GM21515 (cell line): Measurements from ENCODE around the gene CEBPA.
"Not testable (repeated sequence)": the region's sequence is repeated elsewhere in the genome, so short reads cannot be mapped to it uniquely, and the experiment has no call there.

ENCODE experiments used
- ATAC-seq: cut with Tn5 transposase; IDR thresholded peaks from one replicate; pipeline ENCODE4 v1.9.1; 2021; ENCODE audit not compliant: unreplicated experiment

CEBPA gene

GRCh38 chr19:33325920-33326319 is 23.6 kb upstream of the CEBPA start:
- ATAC-seq = no peak

GRCh38 chr19:33324628-33325027 is 22.3 kb upstream of the CEBPA start:
- ATAC-seq = no peak

GRCh38 chr19:33323093-33323820 is 20.9 kb upstream of the CEBPA start:
- no peak for ATAC-seq

- no peak for ATAC-seq
Observed at GRCh38 chr19:33320636-33321035, 18.3 kb upstream of the CEBPA start.

GRCh38 chr19:33317991-33318390 is 15.7 kb upstream of the CEBPA start:
- not testable (repeated sequence) for ATAC-seq

- no peak for ATAC-seq
Observed at GRCh38 chr19:33317517-33317916, 15.2 kb upstream of the CEBPA start.

GRCh38 chr19:33316541-33317264 is 14.4 kb upstream of the CEBPA start:
- ATAC-seq = no peak

- ATAC-seq = not testable (repeated sequence)
Observed at GRCh38 chr19:33312808-33313207, 10.5 kb upstream of the CEBPA start.

- no peak for ATAC-seq
Observed at GRCh38 chr19:33312065-33312464, 9.7 kb upstream of the CEBPA start.

GRCh38 chr19:33311326-33311682 is 9.0 kb upstream of the CEBPA start:
- ATAC-seq = no peak

- no peak for ATAC-seq
Observed at GRCh38 chr19:33310606-33311325, 8.4 kb upstream of the CEBPA start.

- ATAC-seq = no peak
Observed at GRCh38 chr19:33309826-33310225, 7.5 kb upstream of the CEBPA start.

GRCh38 chr19:33306853-33307792 is 4.8 kb upstream of the CEBPA start:
- no peak for ATAC-seq

GRCh38 chr19:33306191-33306590 is 3.9 kb upstream of the CEBPA start:
- ATAC-seq = no peak

GRCh38 chr19:33304760-33305647 is 2.7 kb upstream of the CEBPA start:
- no peak for ATAC-seq

- no peak for ATAC-seq
Observed at GRCh38 chr19:33304371-33304759, 2.0 kb upstream of the CEBPA start.

- no peak for ATAC-seq
Observed at GRCh38 chr19:33303791-33304345, 1.5 kb upstream of the CEBPA start.

GRCh38 chr19:33302974-33303790 is 848 bp upstream of the CEBPA start:
- no peak for ATAC-seq

GRCh38 chr19:33301900-33302174 is 497 bp downstream of the CEBPA start:
- no peak for ATAC-seq
